ENCODE data around the gene ASPA. TPM values are rescaled to one million over a fixed set of nuclear protein-coding genes. Genes with fewer than 3 reads are reported as not detected.

The ASPA gene
- total and polyA plus RNA-seq, 2 donors (not counting 3 experiments of a cell fraction or from before 2014, with no cell fraction given) = 0.01 TPM; not detected in 1

DNA sequence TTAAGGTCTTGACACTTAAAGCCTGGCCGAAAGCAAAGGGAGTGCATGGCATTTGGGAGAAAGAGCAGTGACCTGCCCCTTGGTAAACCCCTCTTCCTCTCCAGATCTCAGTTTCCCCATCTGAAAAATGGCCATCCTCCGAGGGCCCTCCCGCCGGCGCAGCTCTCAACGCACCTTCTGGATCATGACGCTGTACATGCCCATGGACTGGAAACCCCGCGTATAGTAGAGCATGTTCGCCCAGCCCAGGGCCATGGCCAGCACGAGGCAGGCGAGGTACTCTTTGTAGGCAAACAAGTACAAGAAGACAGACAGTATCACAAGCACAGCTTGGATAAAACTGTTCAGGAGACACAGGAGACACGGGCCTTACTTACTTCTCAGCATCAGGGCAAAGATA is 48.2 kb downstream of the ASPA start:
- no peaks in the 10 kb centered on the region for H3K36me3 ChIP-seq (ENCODE audit: control insufficient read depth in 2 of 2, extremely low read depth in 1 of 2, insufficient read depth in 2 of 2, low read length in 2 of 2)
- no peak for TF ChIP-seq MYC (IDR thresholded peaks at IDR 0.05; ENCODE audit: low read depth, low read length)
- no peak for TF ChIP-seq POLR2AphosphoS5 (IDR thresholded peaks at IDR 0.05; ENCODE audit: insufficient read depth, low read depth, low read length)
- TF ChIP-seq EZH2 (IDR thresholded peaks at IDR 0.05; ENCODE audit: borderline replicate concordance, low read depth, low read length, severe bottlenecking) = no peak
- no peak for TF ChIP-seq POLR2A (IDR thresholded peaks at IDR 0.05; ENCODE audit: low read depth, low read length)
- TF ChIP-seq, protein P1, sequence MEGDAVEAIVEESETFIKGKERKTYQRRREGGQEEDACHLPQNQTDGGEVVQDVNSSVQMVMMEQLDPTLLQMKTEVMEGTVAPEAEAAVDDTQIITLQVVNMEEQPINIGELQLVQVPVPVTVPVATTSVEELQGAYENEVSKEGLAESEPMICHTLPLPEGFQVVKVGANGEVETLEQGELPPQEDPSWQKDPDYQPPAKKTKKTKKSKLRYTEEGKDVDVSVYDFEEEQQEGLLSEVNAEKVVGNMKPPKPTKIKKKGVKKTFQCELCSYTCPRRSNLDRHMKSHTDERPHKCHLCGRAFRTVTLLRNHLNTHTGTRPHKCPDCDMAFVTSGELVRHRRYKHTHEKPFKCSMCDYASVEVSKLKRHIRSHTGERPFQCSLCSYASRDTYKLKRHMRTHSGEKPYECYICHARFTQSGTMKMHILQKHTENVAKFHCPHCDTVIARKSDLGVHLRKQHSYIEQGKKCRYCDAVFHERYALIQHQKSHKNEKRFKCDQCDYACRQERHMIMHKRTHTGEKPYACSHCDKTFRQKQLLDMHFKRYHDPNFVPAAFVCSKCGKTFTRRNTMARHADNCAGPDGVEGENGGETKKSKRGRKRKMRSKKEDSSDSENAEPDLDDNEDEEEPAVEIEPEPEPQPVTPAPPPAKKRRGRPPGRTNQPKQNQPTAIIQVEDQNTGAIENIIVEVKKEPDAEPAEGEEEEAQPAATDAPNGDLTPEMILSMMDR (IDR thresholded peaks at IDR 0.05; ENCODE audit: extremely low read depth in 1 of 2, insufficient read depth in 1 of 2, low read depth in 1 of 2, low read length in 2 of 2) = no peak
- no peak for TF ChIP-seq GATA2 (IDR thresholded peaks at IDR 0.05; ENCODE audit: insufficient read depth, insufficient read length, low read depth, low read length)
- no peak overlapping the region for H3K4me3 ChIP-seq (replicated peaks in 1 of 3; ENCODE audit: insufficient read depth in 1 of 3, low read depth in 1 of 3, low read length in 3 of 3)
- H3K4me2 ChIP-seq (ENCODE audit: insufficient read depth, low read length) = no peak overlapping the region
- H3K79me2 ChIP-seq (ENCODE audit: control insufficient read depth, insufficient read depth, low read length) = no peaks in the 10 kb centered on the region
- H3K9me1 ChIP-seq (replicated peaks; ENCODE audit: control insufficient read depth, extremely low read depth, insufficient read depth, low read length) = no peaks in the 10 kb centered on the region
- H2AFZ ChIP-seq (ENCODE audit: low read depth, low read length) = no peak overlapping the region
- H3K27ac ChIP-seq (ENCODE audit: insufficient read depth, low read depth, low read length) = no peak overlapping the region
- dilution Hi-C loops (cut with MboI; ENCODE audit: extremely low pct_ligation_motif_present, low sequenced_read_pairs) = no loop called here
- ChIA-PET POLR2A (no interaction called here), CTCF (no interaction called here)
- intact Hi-C loops (cut with micrococcal nuclease) = no loop called here
- H4K20me1 ChIP-seq (replicated peaks; ENCODE audit: control insufficient read depth, extremely low read depth, insufficient read depth, low read length) = no peaks in the 10 kb centered on the region
- no peak for DNase-seq (ENCODE audit: low read depth, low spot score)
- H3K9ac ChIP-seq (replicated peaks; ENCODE audit: extremely low read depth, insufficient read depth, low read length) = no peak overlapping the region
- BruUV-seq (replicated peaks) = no TSS peak
- no peaks in the 10 kb centered on the region for H3K9me3 ChIP-seq (replicated peaks; ENCODE audit: control insufficient read depth, insufficient read depth, low read length)
- no peak for FAIRE-seq
- no peaks in the 10 kb centered on the region for H3K4me1 ChIP-seq (ENCODE audit: control insufficient read depth, extremely low read depth, insufficient read depth, low read length)
- no peaks in the 10 kb centered on the region for H3K27me3 ChIP-seq (ENCODE audit: control insufficient read depth in 2 of 2, insufficient read depth in 2 of 2, low read length in 2 of 2)

DNA sequence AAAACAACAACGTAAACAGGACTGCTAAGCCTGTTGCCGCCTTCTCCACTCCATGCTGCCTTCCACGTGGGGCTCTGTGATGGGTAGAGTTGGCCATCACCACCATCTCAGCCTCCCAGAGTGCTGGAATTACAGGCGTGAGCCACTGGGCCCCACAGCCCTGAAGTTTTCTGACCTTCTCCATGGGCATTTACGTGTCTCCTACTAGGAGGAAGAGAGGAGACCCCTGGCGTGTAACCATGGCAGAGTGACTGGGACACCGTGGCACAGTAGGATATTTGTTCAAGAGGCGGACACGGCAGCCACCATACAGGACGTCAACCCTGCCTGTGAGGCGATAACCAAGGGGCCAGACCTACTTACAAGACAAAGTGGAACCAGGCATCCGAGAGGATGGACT is 50.7 kb downstream of the ASPA start:
- DNase-seq (ENCODE audit: low read depth, low spot score) (no peak), FAIRE-seq (no peak)
- no peaks in the 10 kb centered on the region for H4K20me1 ChIP-seq (replicated peaks; ENCODE audit: control insufficient read depth, extremely low read depth, insufficient read depth, low read length)
- POLR2A ChIA-PET = no interaction called here
- no peak overlapping the region for H3K27ac ChIP-seq (ENCODE audit: insufficient read depth, low read depth, low read length)
- intact Hi-C loops (cut with micrococcal nuclease) = no loop called here
- CTCF ChIA-PET = no interaction called here
- dilution Hi-C loops (cut with MboI; ENCODE audit: extremely low pct_ligation_motif_present, low sequenced_read_pairs) = no loop called here
- H3K4me2 ChIP-seq (ENCODE audit: insufficient read depth, low read length) = no peak overlapping the region
- no peaks in the 10 kb centered on the region for H3K79me2 ChIP-seq (ENCODE audit: control insufficient read depth, insufficient read depth, low read length)
- no peak overlapping the region for H2AFZ ChIP-seq (ENCODE audit: low read depth, low read length)
- no peaks in the 10 kb centered on the region for H3K4me1 ChIP-seq (ENCODE audit: control insufficient read depth, extremely low read depth, insufficient read depth, low read length)
- BruUV-seq (replicated peaks) = no TSS peak
- TF ChIP-seq, protein P1 (IDR thresholded peaks at IDR 0.05; ENCODE audit: extremely low read depth in 1 of 2, insufficient read depth in 1 of 2, low read depth in 1 of 2, low read length in 2 of 2) = no peak
- TF ChIP-seq MYC (IDR thresholded peaks at IDR 0.05; ENCODE audit: low read depth, low read length) (no peak), JUN (IDR thresholded peaks at IDR 0.05; ENCODE audit: borderline replicate concordance, insufficient read depth, insufficient read length, low read depth) (no peak), POLR2A (IDR thresholded peaks at IDR 0.05; ENCODE audit: low read depth, low read length) (no peak)
- TF ChIP-seq, protein P2, sequence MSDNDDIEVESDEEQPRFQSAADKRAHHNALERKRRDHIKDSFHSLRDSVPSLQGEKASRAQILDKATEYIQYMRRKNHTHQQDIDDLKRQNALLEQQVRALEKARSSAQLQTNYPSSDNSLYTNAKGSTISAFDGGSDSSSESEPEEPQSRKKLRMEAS (IDR thresholded peaks at IDR 0.05; ENCODE audit: insufficient read depth, insufficient read length) = no peak
- no peaks in the 10 kb centered on the region for H3K9me1 ChIP-seq (replicated peaks; ENCODE audit: control insufficient read depth, extremely low read depth, insufficient read depth, low read length)
- H3K9me3 ChIP-seq (replicated peaks; ENCODE audit: control insufficient read depth, insufficient read depth, low read length) = no peaks in the 10 kb centered on the region
- H3K4me3 ChIP-seq (replicated peaks in 1 of 3; ENCODE audit: insufficient read depth in 1 of 3, low read depth in 1 of 3, low read length in 3 of 3) = no peak overlapping the region
- no peaks in the 10 kb centered on the region for H3K36me3 ChIP-seq (ENCODE audit: control insufficient read depth in 2 of 2, extremely low read depth in 1 of 2, insufficient read depth in 2 of 2, low read length in 2 of 2)
- no peak overlapping the region for H3K9ac ChIP-seq (replicated peaks; ENCODE audit: extremely low read depth, insufficient read depth, low read length)
- H3K27me3 ChIP-seq (ENCODE audit: control insufficient read depth in 2 of 2, insufficient read depth in 2 of 2, low read length in 2 of 2) = no peaks in the 10 kb centered on the region

Measured in endothelial cell of umbilical vein (primary cell).